ENCODE results near the gene CACNA1C. TPM values are rescaled to one million over a fixed set of nuclear protein-coding genes. Genes with fewer than 3 reads are reported as not detected.

The CACNA1C gene
- total RNA-seq, 1 donor from 2014 or later = 1.6 TPM

GRCh38 chr12:2325519-2325918 lies 272.7 kb downstream of the CACNA1C start:
- no peaks in the 10 kb centered on the region for H3K27me3 Mint-ChIP-seq (ENCODE audit: low read depth)
- no peak for TF ChIP-seq CTCF (conservative IDR thresholded peaks at IDR 0.05)
- no peak overlapping the region for H3K27ac Mint-ChIP-seq (ENCODE audit: unreplicated experiment)
- H3K36me3 Mint-ChIP-seq (ENCODE audit: low read depth) = no peaks in the 10 kb centered on the region
- H3K4me1 Mint-ChIP-seq = peaks cover 8% of the 10 kb centered on the region
- no peak for DNase-seq (ENCODE audit: low read depth, low spot score)
- H3K9me3 Mint-ChIP-seq = no peaks in the 10 kb centered on the region
- H3K4me3 Mint-ChIP-seq = no peak overlapping the region

GRCh38 chr12:2326470-2326869 lies 273.7 kb downstream of the CACNA1C start:
- Mint-ChIP-seq H3K27ac (ENCODE audit: unreplicated experiment) (no peak overlapping the region), H3K27me3 (ENCODE audit: low read depth) (no peaks in the 10 kb centered on the region), H3K4me1 (peaks cover 15% of the 10 kb centered on the region), H3K4me3 (no peak overlapping the region), H3K9me3 (no peaks in the 10 kb centered on the region), H3K36me3 (ENCODE audit: low read depth) (no peaks in the 10 kb centered on the region)
- no peak for TF ChIP-seq CTCF (conservative IDR thresholded peaks at IDR 0.05)
- DNase-seq (ENCODE audit: low read depth, low spot score) = no peak

- no peak for TF ChIP-seq CTCF (conservative IDR thresholded peaks at IDR 0.05)
- peaks cover 30% of the 10 kb centered on the region for H3K4me1 Mint-ChIP-seq
- no peak overlapping the region for H3K4me3 Mint-ChIP-seq
- no peaks in the 10 kb centered on the region for H3K27me3 Mint-ChIP-seq (ENCODE audit: low read depth)
- no peak overlapping the region for H3K27ac Mint-ChIP-seq (ENCODE audit: unreplicated experiment)
- no peaks in the 10 kb centered on the region for H3K36me3 Mint-ChIP-seq (ENCODE audit: low read depth)
- no peaks in the 10 kb centered on the region for H3K9me3 Mint-ChIP-seq
- no peak for DNase-seq (ENCODE audit: low read depth, low spot score)
These were observed 275.9 kb downstream of the CACNA1C start for GRCh38 chr12:2328661-2329060.

GRCh38 chr12:2329661-2330210 lies 276.9 kb downstream of the CACNA1C start:
- DNase-seq (ENCODE audit: low read depth, low spot score) = no peak
- H3K9me3 Mint-ChIP-seq = peaks cover 2% of the 10 kb centered on the region
- H3K27me3 Mint-ChIP-seq (ENCODE audit: low read depth) = no peaks in the 10 kb centered on the region
- H3K4me3 Mint-ChIP-seq = no peak overlapping the region
- H3K36me3 Mint-ChIP-seq (ENCODE audit: low read depth) = no peaks in the 10 kb centered on the region
- H3K27ac Mint-ChIP-seq (ENCODE audit: unreplicated experiment) = no peak overlapping the region
- H3K4me1 Mint-ChIP-seq = peaks cover 40% of the 10 kb centered on the region
- TF ChIP-seq CTCF (conservative IDR thresholded peaks at IDR 0.05) = no peak

GRCh38 chr12:2332236-2332635 lies 279.4 kb downstream of the CACNA1C start:
- H3K4me3 Mint-ChIP-seq = no peak overlapping the region
- no peak for TF ChIP-seq CTCF (conservative IDR thresholded peaks at IDR 0.05)
- no peak overlapping the region for H3K27ac Mint-ChIP-seq (ENCODE audit: unreplicated experiment)
- H3K27me3 Mint-ChIP-seq (ENCODE audit: low read depth) = no peaks in the 10 kb centered on the region
- H3K9me3 Mint-ChIP-seq = peaks cover 5% of the 10 kb centered on the region
- no peaks in the 10 kb centered on the region for H3K36me3 Mint-ChIP-seq (ENCODE audit: low read depth)
- no peak for DNase-seq (ENCODE audit: low read depth, low spot score)
- H3K4me1 Mint-ChIP-seq = peaks cover 50% of the 10 kb centered on the region
